Liver (tissue), 9 donors: ENCODE results near the gene PBLD. TPM values are rescaled to one million over a fixed set of nuclear protein-coding genes. Genes with fewer than 3 reads are reported as not detected.

ENCODE experiments used
- DNase-seq: peaks from one replicate; pipeline ENCODE4 v3.0.0-alpha.2; 2017; ENCODE audit warnings: low spot score
- H3K27ac ChIP-seq, 2 donors: one replicate each; pipeline ENCODE4 v1.7.0; 2013; ENCODE audit warnings: inconsistent platforms in 2 of 2, low read length in 2 of 2, control low read depth in 1 of 2, low read depth in 1 of 2, mild to moderate bottlenecking in 1 of 2
- H3K27me3 ChIP-seq, 4 donors: one replicate each; pipeline versions ENCODE4 v1.6.1 to v1.7.0; 2013; ENCODE audit warnings: low read length in 3 of 4, inconsistent platforms in 1 of 4, mild to moderate bottlenecking in 1 of 4, moderate library complexity in 1 of 4; ENCODE audit not compliant: control insufficient read depth in 4 of 4, insufficient read depth in 4 of 4
- H3K36me3 ChIP-seq, 4 donors: one replicate each; pipeline versions ENCODE4 v1.6.1 to v1.7.0; 2013; ENCODE audit warnings: low read length in 3 of 4, mild to moderate bottlenecking in 3 of 4, low read depth in 1 of 4, moderate library complexity in 1 of 4; ENCODE audit not compliant: control insufficient read depth in 4 of 4, insufficient read depth in 3 of 4
- H3K4me1 ChIP-seq, 4 donors: one replicate each; pipeline versions ENCODE4 v1.6.1 to v1.7.0; 2013; ENCODE audit warnings: low read length in 3 of 4, mild to moderate bottlenecking in 3 of 4, moderate library complexity in 1 of 4; ENCODE audit not compliant: control insufficient read depth in 4 of 4, insufficient read depth in 4 of 4
- H3K4me3 ChIP-seq, 3 donors: one replicate each; pipeline versions ENCODE4 v1.6.1 to v1.7.0; 2013; ENCODE audit warnings: low read length in 3 of 3, control low read depth in 1 of 3, low read depth in 1 of 3, mild to moderate bottlenecking in 1 of 3
- H3K9ac ChIP-seq, 2 donors: one replicate each; pipeline ENCODE4 v1.7.0; 2013; ENCODE audit warnings: low read length in 2 of 2, mild to moderate bottlenecking in 2 of 2, moderate library complexity in 2 of 2, control low read depth in 1 of 2, low read depth in 1 of 2
- H3K9me3 ChIP-seq, 4 donors: one replicate each; pipeline versions ENCODE4 v1.6.1 to v1.7.0; 2013; ENCODE audit warnings: low read length in 3 of 4; ENCODE audit not compliant: control insufficient read depth in 4 of 4
- EGR1 ChIP-seq, 2 donors: IDR thresholded peaks; 2 replicates each; pipeline ENCODE4 v1.6.1; 2016 to 2018; ENCODE audit warnings: antibody characterized with exemption in 2 of 2, low read depth in 2 of 2
- FOXA1 ChIP-seq: IDR thresholded peaks from 2 replicates; pipeline ENCODE4 v1.6.1; 2016; ENCODE audit warnings: antibody characterized with exemption
- FOXA2 ChIP-seq: IDR thresholded peaks from 2 replicates; pipeline ENCODE4 v1.6.1; 2016; ENCODE audit warnings: antibody characterized with exemption
- GABPA ChIP-seq, 2 donors: IDR thresholded peaks in 1 of 2; conservative IDR thresholded peaks in 1 of 2; 2 replicates each; pipeline ENCODE4 v1.6.1; 2016; ENCODE audit warnings: antibody characterized with exemption in 2 of 2, mild to moderate bottlenecking in 1 of 2, moderate library complexity in 1 of 2
- HNF4A ChIP-seq, 2 donors: conservative IDR thresholded peaks; 2 replicates each; pipeline ENCODE4 v1.6.1; 2016; ENCODE audit warnings: antibody characterized with exemption in 2 of 2, mild to moderate bottlenecking in 2 of 2
- HNF4G ChIP-seq: IDR thresholded peaks from 2 replicates; pipeline ENCODE4 v1.6.1; 2016; ENCODE audit warnings: antibody characterized with exemption
- JUND ChIP-seq, 2 donors: IDR thresholded peaks; 2 replicates each; pipeline ENCODE4 v1.6.1; 2016; ENCODE audit warnings: antibody characterized with exemption in 2 of 2
- NR2F2 ChIP-seq: IDR thresholded peaks from 2 replicates; pipeline ENCODE4 v1.6.1; 2016; ENCODE audit warnings: antibody characterized with exemption
- RAD21 ChIP-seq, 2 donors: IDR thresholded peaks; 2 replicates each; pipeline ENCODE4 v1.6.1; 2016; ENCODE audit warnings: antibody characterized with exemption in 2 of 2, mild to moderate bottlenecking in 2 of 2
- RXRA ChIP-seq, 2 donors: IDR thresholded peaks; 2 replicates each; pipeline ENCODE4 v1.6.1; 2017 to 2018; ENCODE audit warnings: antibody characterized with exemption in 2 of 2, mild to moderate bottlenecking in 1 of 2
- SP1 ChIP-seq: IDR thresholded peaks from 2 replicates; pipeline ENCODE4 v1.6.1; 2018; ENCODE audit warnings: antibody characterized with exemption, mild to moderate bottlenecking
- TAF1 ChIP-seq: conservative IDR thresholded peaks from 2 replicates; pipeline ENCODE4 v1.6.1; 2016; ENCODE audit warnings: antibody characterized with exemption, mild to moderate bottlenecking
- YY1 ChIP-seq: IDR thresholded peaks from 2 replicates; pipeline ENCODE4 v1.6.1; 2016; ENCODE audit warnings: antibody characterized with exemption, mild to moderate bottlenecking
- whole genome bisulfite sequencing: extraction: QIAGEN DNeasy Blood & Tissue Kit; methylation state at CpG from one replicate; pipeline ENCODE4 v1.1.7; 2013; 5-methylcytosine and 5-hydroxymethylcytosine counted together
- polyA plus RNA-seq, 2 donors: library from polyadenylated mRNA; stranded (reverse) in 1 of 2; unstranded in 1 of 2; fragments of 200-250 nt in 1 of 2; fragments of >200 nt in 1 of 2; fragmentation: Nextera tagmentation in 1 of 2; extraction: Ambion mirVana in 1 of 2; gene quantifications; one replicate each; pipeline versions ENCODE4 v1.2.1 to v1.2.3, GENCODE V29; 2013 to 2015
- total RNA-seq, 2 donors: library from RNA; depleted of rRNA; stranded (reverse); fragments of >200 nt; gene quantifications; one replicate each; pipeline ENCODE4 v1.2.3, GENCODE V29; 2014
- TF ChIP-seq, protein P1 (sequence below): IDR thresholded peaks from 2 replicates; pipeline ENCODE4 v1.6.1; 2016; ENCODE audit warnings: antibody characterized with exemption, mild to moderate bottlenecking
- TF ChIP-seq, protein P2 (sequence below): fragments of 150-350 bp; IDR thresholded peaks from 2 replicates; pipeline ENCODE4 v1.5.1; 2017; ENCODE audit warnings: improper control_type of control experiment, low read depth, low read length; ENCODE audit not compliant: missing input control
- TF ChIP-seq, protein P3 (sequence below): IDR thresholded peaks from 2 replicates; pipeline ENCODE4 v1.6.1; 2016; ENCODE audit warnings: antibody characterized with exemption
- TF ChIP-seq, protein P4 (sequence below): IDR thresholded peaks from 2 replicates; pipeline ENCODE4 v1.6.1; 2016; ENCODE audit warnings: antibody characterized with exemption
- TF ChIP-seq, protein P5 (sequence below): IDR thresholded peaks from 2 replicates; pipeline ENCODE4 v1.6.1; 2016; ENCODE audit warnings: antibody characterized with exemption
- donor health status: healthy.
- donor health status: healthy.
- donor health status: healthy.
- donor health status: healthy.
- donor health status: healthy.

PBLD gene
- total and polyA plus RNA-seq, 4 donors, result 63.3 to 175 (median 103) TPM

DNA sequence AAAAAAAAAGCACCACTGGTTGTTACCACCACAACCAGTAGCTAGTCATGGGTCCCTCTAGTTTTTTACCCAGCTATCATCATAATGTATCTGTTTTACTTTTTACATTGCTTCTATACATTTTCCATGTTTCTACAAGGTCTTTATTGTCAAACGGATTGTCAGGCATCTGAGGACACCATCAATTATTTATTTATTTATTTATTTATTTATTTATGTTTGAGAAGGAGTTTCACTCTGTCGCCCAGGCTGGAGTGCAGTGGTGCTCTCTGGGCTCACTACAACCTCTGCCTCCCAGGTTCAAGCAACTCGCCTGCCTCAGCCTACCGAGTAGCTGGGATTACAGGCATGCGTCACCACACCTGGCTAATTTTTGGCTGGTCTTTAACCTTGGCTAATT, 29.9 kb downstream of the PBLD start:
- peaks cover 9 to 42% (median 29%) of the 10 kb centered on the region in 4 donors for H3K4me1 ChIP-seq
- no peak overlapping the region for H3K27ac ChIP-seq
- no peaks in the 10 kb centered on the region for H3K9me3 ChIP-seq
- H3K36me3 ChIP-seq, result peaks cover 0 to 3% (median 0%) of the 10 kb centered on the region in 4 donors
- DNase-seq, result no peak
- no peaks in the 10 kb centered on the region for H3K27me3 ChIP-seq
- TF ChIP-seq, protein P1, sequence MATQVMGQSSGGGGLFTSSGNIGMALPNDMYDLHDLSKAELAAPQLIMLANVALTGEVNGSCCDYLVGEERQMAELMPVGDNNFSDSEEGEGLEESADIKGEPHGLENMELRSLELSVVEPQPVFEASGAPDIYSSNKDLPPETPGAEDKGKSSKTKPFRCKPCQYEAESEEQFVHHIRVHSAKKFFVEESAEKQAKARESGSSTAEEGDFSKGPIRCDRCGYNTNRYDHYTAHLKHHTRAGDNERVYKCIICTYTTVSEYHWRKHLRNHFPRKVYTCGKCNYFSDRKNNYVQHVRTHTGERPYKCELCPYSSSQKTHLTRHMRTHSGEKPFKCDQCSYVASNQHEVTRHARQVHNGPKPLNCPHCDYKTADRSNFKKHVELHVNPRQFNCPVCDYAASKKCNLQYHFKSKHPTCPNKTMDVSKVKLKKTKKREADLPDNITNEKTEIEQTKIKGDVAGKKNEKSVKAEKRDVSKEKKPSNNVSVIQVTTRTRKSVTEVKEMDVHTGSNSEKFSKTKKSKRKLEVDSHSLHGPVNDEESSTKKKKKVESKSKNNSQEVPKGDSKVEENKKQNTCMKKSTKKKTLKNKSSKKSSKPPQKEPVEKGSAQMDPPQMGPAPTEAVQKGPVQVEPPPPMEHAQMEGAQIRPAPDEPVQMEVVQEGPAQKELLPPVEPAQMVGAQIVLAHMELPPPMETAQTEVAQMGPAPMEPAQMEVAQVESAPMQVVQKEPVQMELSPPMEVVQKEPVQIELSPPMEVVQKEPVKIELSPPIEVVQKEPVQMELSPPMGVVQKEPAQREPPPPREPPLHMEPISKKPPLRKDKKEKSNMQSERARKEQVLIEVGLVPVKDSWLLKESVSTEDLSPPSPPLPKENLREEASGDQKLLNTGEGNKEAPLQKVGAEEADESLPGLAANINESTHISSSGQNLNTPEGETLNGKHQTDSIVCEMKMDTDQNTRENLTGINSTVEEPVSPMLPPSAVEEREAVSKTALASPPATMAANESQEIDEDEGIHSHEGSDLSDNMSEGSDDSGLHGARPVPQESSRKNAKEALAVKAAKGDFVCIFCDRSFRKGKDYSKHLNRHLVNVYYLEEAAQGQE, result no peak
- TF ChIP-seq NR2F2, result no peak
- TF ChIP-seq HNF4G, result no peak
- no peak for TF ChIP-seq TAF1
- TF ChIP-seq, protein P2, sequence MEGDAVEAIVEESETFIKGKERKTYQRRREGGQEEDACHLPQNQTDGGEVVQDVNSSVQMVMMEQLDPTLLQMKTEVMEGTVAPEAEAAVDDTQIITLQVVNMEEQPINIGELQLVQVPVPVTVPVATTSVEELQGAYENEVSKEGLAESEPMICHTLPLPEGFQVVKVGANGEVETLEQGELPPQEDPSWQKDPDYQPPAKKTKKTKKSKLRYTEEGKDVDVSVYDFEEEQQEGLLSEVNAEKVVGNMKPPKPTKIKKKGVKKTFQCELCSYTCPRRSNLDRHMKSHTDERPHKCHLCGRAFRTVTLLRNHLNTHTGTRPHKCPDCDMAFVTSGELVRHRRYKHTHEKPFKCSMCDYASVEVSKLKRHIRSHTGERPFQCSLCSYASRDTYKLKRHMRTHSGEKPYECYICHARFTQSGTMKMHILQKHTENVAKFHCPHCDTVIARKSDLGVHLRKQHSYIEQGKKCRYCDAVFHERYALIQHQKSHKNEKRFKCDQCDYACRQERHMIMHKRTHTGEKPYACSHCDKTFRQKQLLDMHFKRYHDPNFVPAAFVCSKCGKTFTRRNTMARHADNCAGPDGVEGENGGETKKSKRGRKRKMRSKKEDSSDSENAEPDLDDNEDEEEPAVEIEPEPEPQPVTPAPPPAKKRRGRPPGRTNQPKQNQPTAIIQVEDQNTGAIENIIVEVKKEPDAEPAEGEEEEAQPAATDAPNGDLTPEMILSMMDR, result no peak
- TF ChIP-seq GABPA (IDR thresholded peaks at IDR 0.05 in 1 of 2, conservative IDR thresholded peaks at IDR 0.05 in 1 of 2), result no peak
- TF ChIP-seq FOXA2, result no peak
- TF ChIP-seq HNF4A (conservative IDR thresholded peaks at IDR 0.05), result no peak
- TF ChIP-seq, protein P3, sequence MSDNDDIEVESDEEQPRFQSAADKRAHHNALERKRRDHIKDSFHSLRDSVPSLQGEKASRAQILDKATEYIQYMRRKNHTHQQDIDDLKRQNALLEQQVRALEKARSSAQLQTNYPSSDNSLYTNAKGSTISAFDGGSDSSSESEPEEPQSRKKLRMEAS, result no peak
- no peak for TF ChIP-seq RXRA (IDR thresholded peaks at IDR 0.05)
- TF ChIP-seq, protein P4, sequence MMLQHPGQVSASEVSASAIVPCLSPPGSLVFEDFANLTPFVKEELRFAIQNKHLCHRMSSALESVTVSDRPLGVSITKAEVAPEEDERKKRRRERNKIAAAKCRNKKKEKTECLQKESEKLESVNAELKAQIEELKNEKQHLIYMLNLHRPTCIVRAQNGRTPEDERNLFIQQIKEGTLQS, result no peak
- TF ChIP-seq SP1, result no peak
- TF ChIP-seq EGR1 (IDR thresholded peaks at IDR 0.05; ENCODE audit: low read depth in 2 of 2), result no peak
- TF ChIP-seq JUND (IDR thresholded peaks at IDR 0.05), result no peak
- no peak for TF ChIP-seq RAD21 (IDR thresholded peaks at IDR 0.05)
- TF ChIP-seq YY1, result no peak
- no peak for TF ChIP-seq FOXA1
- TF ChIP-seq, protein P5, sequence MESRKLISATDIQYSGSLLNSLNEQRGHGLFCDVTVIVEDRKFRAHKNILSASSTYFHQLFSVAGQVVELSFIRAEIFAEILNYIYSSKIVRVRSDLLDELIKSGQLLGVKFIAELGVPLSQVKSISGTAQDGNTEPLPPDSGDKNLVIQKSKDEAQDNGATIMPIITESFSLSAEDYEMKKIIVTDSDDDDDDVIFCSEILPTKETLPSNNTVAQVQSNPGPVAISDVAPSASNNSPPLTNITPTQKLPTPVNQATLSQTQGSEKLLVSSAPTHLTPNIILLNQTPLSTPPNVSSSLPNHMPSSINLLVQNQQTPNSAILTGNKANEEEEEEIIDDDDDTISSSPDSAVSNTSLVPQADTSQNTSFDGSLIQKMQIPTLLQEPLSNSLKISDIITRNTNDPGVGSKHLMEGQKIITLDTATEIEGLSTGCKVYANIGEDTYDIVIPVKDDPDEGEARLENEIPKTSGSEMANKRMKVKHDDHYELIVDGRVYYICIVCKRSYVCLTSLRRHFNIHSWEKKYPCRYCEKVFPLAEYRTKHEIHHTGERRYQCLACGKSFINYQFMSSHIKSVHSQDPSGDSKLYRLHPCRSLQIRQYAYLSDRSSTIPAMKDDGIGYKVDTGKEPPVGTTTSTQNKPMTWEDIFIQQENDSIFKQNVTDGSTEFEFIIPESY, result no peak
- no peak overlapping the region for H3K9ac ChIP-seq
- no peak overlapping the region for H3K4me3 ChIP-seq
- WGBS, result 40% methylated on average over 5 of the region's 5 CpGs
